HEK293T (cell line): ENCODE measurements around the gene CELA2A.

Experiments used
- BHLHE40 ChIP-seq: fragments of 450-650 bp; IDR thresholded peaks from 2 replicates; pipeline ENCODE4 v1.6.1; 2016; ENCODE audit warnings: mild to moderate bottlenecking, moderate library complexity, borderline replicate concordance
- CTBP1 ChIP-seq: fragments of 450-650 bp; IDR thresholded peaks from 2 replicates; pipeline ENCODE4 v1.6.1; 2016; ENCODE audit warnings: borderline replicate concordance
- ELF4 ChIP-seq: fragments of 450-650 bp; IDR thresholded peaks from 2 replicates; pipeline ENCODE4 v1.6.1; 2017; ENCODE audit warnings: antibody characterized with exemption
- FOXK2 ChIP-seq: fragments of 450-650 bp; IDR thresholded peaks from 2 replicates; pipeline ENCODE4 v1.6.1; 2016; ENCODE audit warnings: mild to moderate bottlenecking
- FOXM1 ChIP-seq: fragments of 450-650 bp; IDR thresholded peaks from 2 replicates; pipeline ENCODE4 v1.6.1; 2017; ENCODE audit warnings: mild to moderate bottlenecking, borderline replicate concordance
- L3MBTL2 ChIP-seq: fragments of 450-650 bp; conservative IDR thresholded peaks from 2 replicates; pipeline ENCODE4 v1.6.1; 2016; ENCODE audit warnings: mild to moderate bottlenecking
- NFRKB ChIP-seq: fragments of 450-650 bp; IDR thresholded peaks from 2 replicates; pipeline ENCODE4 v1.6.1; 2016; ENCODE audit warnings: mild to moderate bottlenecking, moderate library complexity
- SP1 ChIP-seq: fragments of 450-650 bp; IDR thresholded peaks from 2 replicates; pipeline ENCODE4 v1.6.1; 2017
- SUZ12 ChIP-seq: fragments of 450-650 bp; IDR thresholded peaks from 2 replicates; pipeline ENCODE4 v1.6.1; 2016; ENCODE audit warnings: mild to moderate bottlenecking
- TARDBP ChIP-seq: fragments of 450-650 bp; IDR thresholded peaks from 2 replicates; pipeline ENCODE4 v1.6.1; 2016
- TF ChIP-seq, protein P1 (sequence below): fragments of 450-650 bp; IDR thresholded peaks from 2 replicates; pipeline ENCODE4 v1.6.1; 2016

DNA sequence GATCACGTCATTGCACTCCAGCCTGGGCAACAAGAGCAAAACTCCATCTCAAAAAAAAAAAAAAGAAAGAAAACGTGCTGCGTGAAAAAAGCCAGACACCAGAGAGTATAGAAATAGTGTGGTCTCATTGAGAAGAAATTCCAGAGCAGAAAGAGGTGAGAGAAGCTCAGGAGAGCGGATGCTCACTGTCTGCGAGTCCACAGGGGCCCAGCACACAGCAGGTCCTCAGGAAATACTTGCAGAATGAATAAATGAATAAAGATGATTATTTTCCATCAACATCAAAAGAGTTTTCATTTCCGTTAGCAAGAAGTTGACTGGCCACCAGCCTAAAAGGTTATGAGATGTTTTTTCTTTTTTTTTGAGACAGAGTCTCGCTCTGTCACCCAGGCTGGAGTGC, 53.1 kb downstream of the CELA2A start:
- TF ChIP-seq SUZ12 (no peak), FOXM1 (no peak), TARDBP (no peak), L3MBTL2 (no peak), NFRKB (no peak), BHLHE40 (no peak), ELF4 (no peak), SP1 (no peak), FOXK2 (no peak), CTBP1 (no peak)
- TF ChIP-seq, protein P1, sequence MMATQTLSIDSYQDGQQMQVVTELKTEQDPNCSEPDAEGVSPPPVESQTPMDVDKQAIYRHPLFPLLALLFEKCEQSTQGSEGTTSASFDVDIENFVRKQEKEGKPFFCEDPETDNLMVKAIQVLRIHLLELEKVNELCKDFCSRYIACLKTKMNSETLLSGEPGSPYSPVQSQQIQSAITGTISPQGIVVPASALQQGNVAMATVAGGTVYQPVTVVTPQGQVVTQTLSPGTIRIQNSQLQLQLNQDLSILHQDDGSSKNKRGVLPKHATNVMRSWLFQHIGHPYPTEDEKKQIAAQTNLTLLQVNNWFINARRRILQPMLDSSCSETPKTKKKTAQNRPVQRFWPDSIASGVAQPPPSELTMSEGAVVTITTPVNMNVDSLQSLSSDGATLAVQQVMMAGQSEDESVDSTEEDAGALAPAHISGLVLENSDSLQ = no peak
